ENCODE data around the gene ZNF575.
"Not testable (repeated sequence)": the region's sequence is repeated elsewhere in the genome, so short reads cannot be mapped to it uniquely, and the experiment has no call there.

Gene ZNF575

DNA sequence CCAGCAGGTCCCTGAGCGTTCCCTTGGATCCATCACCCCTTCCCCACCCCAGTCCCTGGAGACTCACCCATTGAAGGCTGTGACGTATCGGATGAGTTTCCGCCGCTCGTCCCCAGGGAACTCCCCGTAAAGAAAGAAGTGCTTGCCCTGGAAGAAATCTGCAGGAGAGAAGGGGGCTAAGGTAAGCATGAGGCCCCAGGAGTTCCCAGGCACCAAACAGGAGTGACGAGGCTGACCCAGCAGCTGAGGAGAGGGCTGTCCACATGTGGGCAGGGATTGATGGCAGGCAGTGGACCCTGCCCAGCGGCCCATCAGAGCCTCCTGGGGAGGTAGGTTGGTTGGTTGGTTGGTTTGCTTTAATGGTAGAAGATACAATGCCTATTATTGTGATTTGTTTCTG, 11.1 kb downstream of the ZNF575 start:
- DNase-seq (ENCODE audit: low spot score) = no peak

GRCh38 chr19:43545276-43545675, 12.3 kb downstream of the ZNF575 start:
- no peak for DNase-seq (ENCODE audit: low spot score)

DNA sequence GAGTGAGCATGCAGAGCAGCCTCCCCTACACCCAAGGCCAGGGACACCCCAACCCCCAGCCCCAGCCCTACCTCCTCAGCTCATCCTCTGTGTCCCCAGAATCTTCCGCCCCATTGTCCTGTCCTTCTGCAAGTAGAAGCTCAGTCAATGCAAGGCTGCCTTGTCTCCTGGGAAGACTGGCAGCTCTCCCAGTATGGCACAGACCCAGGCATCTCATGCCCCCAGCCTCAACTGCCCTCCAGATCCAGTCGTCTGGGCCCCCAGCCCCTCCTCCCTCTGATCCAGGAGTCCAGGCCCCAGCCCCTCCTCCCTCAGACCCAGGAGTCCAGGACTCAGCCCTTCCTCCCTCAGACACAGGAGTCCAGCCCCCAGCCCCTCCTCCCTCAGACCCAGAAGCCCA, 13.0 kb downstream of the ZNF575 start:
- no peak for DNase-seq (ENCODE audit: low spot score)

- no peak for DNase-seq (ENCODE audit: low spot score)
Observed at GRCh38 chr19:43546581-43546980, 13.6 kb downstream of the ZNF575 start.

DNA sequence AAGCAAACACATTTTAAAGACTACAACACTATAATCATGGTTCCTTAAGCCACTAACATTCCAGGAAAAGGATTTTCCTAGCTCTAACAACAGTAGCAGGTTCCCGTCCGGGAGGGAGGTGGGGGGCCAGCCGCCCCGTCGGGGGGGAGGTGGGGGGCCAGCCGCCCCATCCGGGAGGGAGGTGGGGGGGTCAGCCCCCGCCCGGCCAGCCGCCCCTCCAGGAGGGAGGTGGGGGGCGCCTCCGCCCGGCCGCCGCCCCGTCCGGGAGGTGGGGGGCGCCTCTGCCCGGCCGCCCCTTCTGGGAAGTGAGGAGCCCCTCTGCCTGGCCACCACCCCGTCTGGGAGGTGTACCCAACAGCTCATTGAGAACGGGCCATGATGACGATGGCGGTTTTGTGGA, 14.9 kb downstream of the ZNF575 start:
- not testable (repeated sequence) for DNase-seq (ENCODE audit: low spot score)

- no peak for DNase-seq (ENCODE audit: low spot score)
Observed at GRCh38 chr19:43548706-43549105, 15.7 kb downstream of the ZNF575 start.

GRCh38 chr19:43551399-43552197, 18.6 kb downstream of the ZNF575 start:
- no peak for DNase-seq (ENCODE audit: low spot score)

DNA sequence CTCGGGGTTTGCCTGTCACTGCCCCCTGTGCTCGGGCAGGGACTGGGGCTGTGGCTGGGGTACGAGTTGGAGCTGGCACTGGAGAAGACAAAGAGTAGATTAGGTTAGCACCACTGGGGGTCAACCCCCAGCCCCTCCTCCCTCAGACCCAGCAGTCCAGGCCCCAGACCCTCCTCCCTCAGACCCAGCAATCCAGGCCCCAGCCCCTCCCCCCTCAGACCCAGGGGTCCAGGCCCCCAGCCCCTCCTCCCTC, 19.1 kb downstream of the ZNF575 start:
- DNase-seq (ENCODE audit: low spot score) = no peak

DNA sequence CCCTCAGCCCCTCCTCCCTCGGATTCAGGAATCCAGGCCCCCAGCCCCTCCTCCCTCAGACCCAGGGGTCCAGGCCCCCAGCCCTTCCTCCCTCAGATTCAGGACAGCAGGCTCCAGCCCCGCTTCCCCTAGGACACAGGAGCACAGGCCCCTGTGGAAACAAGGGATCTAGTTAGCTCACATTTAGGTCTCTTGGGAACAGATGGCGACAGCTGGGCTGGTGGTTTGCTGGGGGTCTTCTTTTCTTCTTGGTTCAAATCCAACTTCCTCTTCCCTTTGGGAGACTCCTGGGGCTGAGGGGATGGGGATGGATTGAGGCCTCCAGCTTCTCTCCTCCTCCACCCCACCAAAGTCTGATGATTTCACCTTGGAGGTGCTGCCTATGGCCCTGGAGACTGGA, 19.6 kb downstream of the ZNF575 start:
- no peak for DNase-seq (ENCODE audit: low spot score)

DNA sequence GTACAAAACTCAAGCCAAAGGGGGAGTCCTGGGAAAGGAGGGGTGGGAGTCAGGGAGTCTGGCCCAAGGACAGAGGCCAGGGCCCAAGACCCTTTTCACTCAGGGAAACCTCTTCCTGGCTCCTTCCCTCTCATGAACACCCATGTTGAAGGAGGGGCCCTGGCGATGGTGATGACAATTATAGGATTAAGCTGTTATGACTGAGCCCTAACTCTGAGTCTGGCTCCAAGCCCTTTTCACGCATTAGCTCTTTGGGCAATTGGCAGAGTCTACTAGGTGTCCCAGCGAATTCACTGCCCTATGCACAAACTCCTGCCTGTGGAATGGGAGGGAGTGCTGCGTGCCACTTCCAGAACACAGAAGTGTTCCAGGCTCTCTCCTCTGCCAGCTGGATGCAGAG, 20.7 kb downstream of the ZNF575 start:
- DNase-seq (ENCODE audit: low spot score) = no peak

DNA sequence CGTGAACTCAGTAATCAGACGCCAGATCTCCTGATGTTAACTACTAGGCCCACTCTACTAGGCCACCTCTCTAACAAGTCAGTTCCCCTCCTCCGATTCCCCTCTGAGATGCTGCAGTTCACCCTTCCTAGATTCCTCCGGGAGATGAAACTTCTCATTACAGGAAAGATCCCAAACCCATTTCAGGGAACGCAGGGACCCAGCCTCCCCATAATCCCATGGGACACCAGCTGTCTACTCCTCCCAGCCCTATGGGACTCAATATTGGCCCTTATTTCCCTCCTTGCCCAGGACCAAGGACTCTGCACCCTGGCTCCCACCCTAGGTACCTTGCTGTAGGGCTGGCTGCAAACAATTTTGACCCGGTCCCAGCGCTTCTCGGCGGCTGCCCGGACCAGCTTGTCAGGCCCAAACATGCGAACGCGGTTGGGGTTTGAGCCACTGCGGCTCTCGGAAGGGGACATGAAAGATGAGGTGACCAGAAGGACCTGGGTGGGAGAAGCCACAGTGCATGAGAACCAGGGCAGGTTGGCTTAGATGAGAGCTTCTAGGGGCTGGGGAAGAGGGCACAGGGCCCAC, 21.4 kb downstream of the ZNF575 start:
- DNase-seq (ENCODE audit: low spot score) = no peak

- DNase-seq (ENCODE audit: low spot score) = no peak
Observed at GRCh38 chr19:43555185-43555770, 22.3 kb downstream of the ZNF575 start.

- DNase-seq (ENCODE audit: low spot score) = no peak
Observed at GRCh38 chr19:43560687-43561086, 27.7 kb downstream of the ZNF575 start.

GRCh38 chr19:43561139-43561970, 28.4 kb downstream of the ZNF575 start:
- DNase-seq (ENCODE audit: low spot score) = no peak

DNA sequence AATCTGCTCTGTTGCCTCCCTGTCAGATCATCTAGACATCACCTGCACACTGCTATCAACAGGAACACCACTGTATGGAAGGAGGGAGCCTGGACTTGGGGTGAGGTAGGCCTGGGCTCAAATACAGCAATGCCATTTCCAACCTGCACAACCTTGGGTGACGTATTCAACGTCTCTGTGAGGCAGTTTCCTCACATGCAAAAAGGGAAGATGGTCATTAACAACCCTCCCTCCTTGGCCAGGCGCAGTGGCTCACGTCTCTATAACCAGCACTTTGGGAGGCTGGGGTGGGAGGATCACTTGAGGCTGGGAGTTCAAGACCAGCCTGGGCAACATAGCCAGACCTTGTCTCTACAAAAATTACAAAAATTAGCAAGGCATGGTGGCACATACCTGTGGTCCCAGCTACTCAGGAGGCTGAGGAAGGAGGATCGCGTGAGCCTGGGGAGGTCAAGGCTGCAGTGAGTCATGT, 29.3 kb downstream of the ZNF575 start:
- DNase-seq (ENCODE audit: low spot score) = no peak

DNA sequence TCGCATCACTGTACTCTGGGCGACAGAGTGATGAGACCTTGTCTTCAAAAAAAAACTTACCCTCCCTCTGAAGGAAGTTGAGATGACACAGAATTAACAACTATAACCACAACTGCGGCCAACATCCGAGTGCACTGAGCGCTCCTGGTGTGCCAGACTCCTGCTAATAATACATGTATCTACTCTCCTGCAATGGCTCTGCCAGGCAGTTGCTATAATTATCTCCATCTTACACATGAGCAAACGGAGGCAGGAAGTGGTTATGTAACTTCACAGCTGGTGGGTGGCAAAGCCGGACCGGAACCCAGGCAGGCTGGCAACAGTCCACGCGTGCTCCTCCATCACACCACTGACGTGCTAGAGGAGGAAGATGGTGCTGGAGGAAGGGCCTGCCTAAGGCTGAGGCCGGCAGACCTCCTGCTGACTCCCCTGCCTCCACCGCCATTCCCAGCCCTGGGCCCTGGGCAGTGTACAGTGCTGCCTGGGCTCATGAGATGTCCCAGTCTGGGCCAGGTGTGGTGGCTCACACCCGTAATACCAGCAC, 29.8 kb downstream of the ZNF575 start:
- no peak for DNase-seq (ENCODE audit: low spot score)

DNA sequence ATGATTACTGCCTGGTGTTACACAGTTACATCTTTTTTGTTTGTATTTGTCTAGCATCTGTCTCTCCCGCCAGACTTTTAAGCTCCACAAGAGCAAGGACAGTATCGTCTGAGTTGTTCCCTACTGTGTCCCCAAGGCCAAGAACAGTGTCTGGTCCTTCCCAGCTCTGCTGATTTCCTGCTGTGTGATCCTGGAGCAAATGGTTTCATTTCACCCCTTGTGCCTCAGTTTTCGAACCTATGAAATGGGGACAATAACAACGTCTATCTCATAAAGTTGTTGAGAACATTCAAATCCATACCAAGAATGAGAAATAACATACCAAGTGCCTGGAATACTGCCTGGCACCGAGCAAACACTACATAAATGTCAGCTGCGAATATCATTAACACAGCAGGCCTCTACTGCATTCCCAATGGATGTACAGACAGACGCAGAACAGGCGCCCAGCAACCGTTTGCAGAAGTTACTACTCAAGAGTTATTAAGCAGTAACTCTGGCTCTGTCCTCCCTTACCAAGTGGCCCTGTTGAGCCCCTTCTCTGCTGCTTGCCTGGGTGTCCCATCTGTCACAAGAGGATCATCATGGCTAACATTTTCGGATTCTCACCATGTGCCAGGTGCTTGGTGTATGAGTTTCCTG, 30.9 kb downstream of the ZNF575 start:
- no peak for DNase-seq (ENCODE audit: low spot score)

- no peak for DNase-seq (ENCODE audit: low spot score)
Observed at GRCh38 chr19:43564800-43565199, 31.8 kb downstream of the ZNF575 start.

DNA sequence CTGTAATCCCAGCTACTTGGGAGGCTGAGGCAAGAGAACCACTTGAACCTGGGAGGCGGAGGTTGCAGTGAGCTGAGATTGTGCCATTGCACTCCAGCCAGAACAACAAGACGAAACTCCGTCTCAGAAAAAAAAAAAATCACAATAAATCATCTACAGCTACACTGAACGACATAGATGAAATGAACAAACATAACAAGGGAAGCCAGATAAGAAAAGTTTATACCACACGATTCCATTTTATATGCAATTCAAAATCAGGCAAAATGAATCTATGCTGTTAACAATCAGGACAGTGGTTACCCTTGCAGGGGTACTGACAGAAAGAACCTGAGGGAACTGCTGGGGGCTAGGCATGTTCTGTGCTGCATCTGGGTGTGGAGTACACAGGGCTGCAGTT, 36.7 kb downstream of the ZNF575 start:
- no peak for DNase-seq (ENCODE audit: low spot score)

DNA sequence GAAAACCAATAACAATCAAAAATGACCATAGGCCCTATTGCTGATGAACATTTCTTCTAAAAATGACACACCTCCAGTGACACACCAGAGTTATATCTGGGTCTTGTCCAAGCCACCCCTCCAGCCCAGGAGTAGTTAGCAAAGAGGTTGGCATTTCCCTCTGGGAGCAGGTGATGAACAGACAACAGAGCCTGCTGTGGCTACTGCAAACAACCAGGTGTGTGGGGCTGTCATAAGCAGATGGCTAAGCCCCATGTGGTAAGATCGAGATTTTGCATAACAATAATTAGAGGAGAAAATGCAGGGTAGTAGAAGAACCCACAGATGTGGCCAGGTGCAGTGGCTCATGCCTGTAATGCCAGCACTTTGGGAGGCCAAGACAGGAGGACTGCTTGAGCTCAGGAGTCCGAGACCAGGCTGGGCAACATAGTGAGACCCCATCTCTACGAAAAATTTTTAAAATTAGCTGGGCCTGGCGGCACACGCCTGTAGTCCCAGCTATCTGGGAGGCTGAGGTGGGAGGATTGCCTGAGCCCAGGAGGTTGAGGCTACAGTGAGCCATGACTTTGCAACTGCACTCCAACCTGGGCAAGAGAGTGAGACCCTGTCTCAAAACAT, 37.3 kb downstream of the ZNF575 start:
- DNase-seq (ENCODE audit: low spot score) = no peak

GRCh38 chr19:43572171-43572588, 39.2 kb downstream of the ZNF575 start:
- DNase-seq (ENCODE audit: low spot score) = no peak
